MCF 10A (cell line): ENCODE measurements around the gene CXCL3. TPM values are rescaled to one million over a fixed set of nuclear protein-coding genes. Genes with fewer than 3 reads are reported as not detected.

Experiments
- BruUV-seq: library from RNA; stranded (reverse); fragments of 400-500 nt; replicated peaks from 2 replicates; lab custom pipeline; 2021; lab: Mats Ljungman, UMichigan
- CTCF ChIA-PET: fragments of 300-600 bp; sonication (Branson Sonifier 250); formaldehyde crosslinking; extraction: SDS; loops from one replicate; lab custom pipeline; 2021; ENCODE audit warnings: antibody characterized with exemption, inconsistent platforms; lab: Yijun Ruan, JAX
- POLR2A ChIA-PET: fragments of 300-600, 350-650 bp; sonication (Branson Sonifier 250); formaldehyde crosslinking; extraction: SDS; loops from one replicate; lab custom pipeline; 2020; ENCODE audit warnings: antibody characterized with exemption, inconsistent platforms; lab: Yijun Ruan, JAX
- DNase-seq: peaks from one replicate; pipeline ENCODE4 v3.0.0-alpha.2; 2018; ENCODE audit not compliant: unreplicated experiment
- H3K27ac Mint-ChIP-seq: one replicate; pipeline ENCODE4 v1.8.0; 2022; ENCODE audit warnings: mild to moderate bottlenecking, low read depth, mixed read lengths; ENCODE audit not compliant: unreplicated experiment
- H3K27me3 Mint-ChIP-seq: one replicate; pipeline ENCODE4 v1.8.0; 2022; ENCODE audit warnings: mixed read lengths; ENCODE audit not compliant: insufficient read depth, unreplicated experiment
- H3K36me3 Mint-ChIP-seq: one replicate; pipeline ENCODE4 v1.8.0; 2022; ENCODE audit warnings: mild to moderate bottlenecking, moderate library complexity, mixed read lengths; ENCODE audit not compliant: insufficient read depth, unreplicated experiment
- H3K4me1 Mint-ChIP-seq: one replicate; pipeline ENCODE4 v1.8.0; 2022; ENCODE audit warnings: mixed read lengths; ENCODE audit not compliant: insufficient read depth, unreplicated experiment
- H3K4me3 Mint-ChIP-seq: one replicate; pipeline ENCODE4 v1.8.0; 2022; ENCODE audit warnings: mild to moderate bottlenecking, moderate library complexity, mixed read lengths; ENCODE audit not compliant: unreplicated experiment
- H3K9me3 Mint-ChIP-seq: one replicate; pipeline ENCODE4 v1.8.0; 2022; ENCODE audit warnings: mixed read lengths; ENCODE audit not compliant: unreplicated experiment
- CTCF ChIP-seq: fragments of 200-600 bp; IDR thresholded peaks from one replicate; pipeline ENCODE4 v1.8.0; 2022; ENCODE audit warnings: antibody characterized with exemption, mild to moderate bottlenecking; ENCODE audit not compliant: unreplicated experiment
- intact Hi-C: fragments of 100-400 bp; cut with micrococcal nuclease; formaldehyde crosslinking; loops from 2 replicates; pipeline ENCODE4 v1.14.1; 2022
- total RNA-seq: library from RNA; stranded (reverse); gene quantifications from 2 replicates; pipeline ENCODE4 v1.2.3, GENCODE V29; 2022

Gene CXCL3
- total RNA-seq, 1 experiment from 2014 or later = 9.8 TPM

DNA sequence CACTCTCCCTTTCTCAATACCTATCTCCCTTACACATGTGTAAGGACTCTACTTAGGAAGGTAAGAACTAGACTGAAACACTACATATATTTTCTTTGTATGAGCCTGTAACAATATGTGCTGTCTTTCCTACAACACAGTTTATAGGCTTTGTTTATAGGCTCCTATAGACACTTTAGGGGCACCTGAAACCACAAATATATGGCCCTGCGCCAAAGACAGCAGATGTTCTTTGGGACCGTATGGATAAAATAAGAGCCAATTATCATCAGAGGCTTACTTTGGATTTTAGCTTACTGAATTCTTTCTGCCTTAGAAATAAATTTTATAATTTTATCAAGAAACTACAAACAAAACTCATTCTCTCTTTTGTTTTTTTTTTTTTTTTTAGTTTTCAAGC, 16.6 kb upstream of the CXCL3 start:
- Mint-ChIP-seq H3K9me3 (no peaks in the 10 kb centered on the region), H3K36me3 (no peaks in the 10 kb centered on the region), H3K27ac (no peak overlapping the region), H3K27me3 (no peaks in the 10 kb centered on the region), H3K4me3 (no peak overlapping the region), H3K4me1 (peaks cover 19% of the 10 kb centered on the region)
- intact Hi-C loops = loop anchor here (5.0 kb wide), 1 partner anchor 62 kb away; no protein-coding TSS in a partner anchor
- POLR2A ChIA-PET = interaction anchor here (3.6 kb wide), 1 partner anchor 57 kb away, joined by 13 read pairs; no protein-coding TSS in a partner anchor
- no TSS peak for BruUV-seq
- DNase-seq = no peak
- no peak for TF ChIP-seq CTCF
- CTCF ChIA-PET = no interaction called here

- no peaks in the 10 kb centered on the region for H3K27me3 Mint-ChIP-seq
- H3K36me3 Mint-ChIP-seq = no peaks in the 10 kb centered on the region
- POLR2A ChIA-PET = no interaction called here
- no TSS peak for BruUV-seq
- H3K4me3 Mint-ChIP-seq = no peak overlapping the region
- no peaks in the 10 kb centered on the region for H3K9me3 Mint-ChIP-seq
- CTCF ChIA-PET = no interaction called here
- H3K4me1 Mint-ChIP-seq = peaks cover 19% of the 10 kb centered on the region
- intact Hi-C loops = loop anchor here (5.0 kb wide), 1 partner anchor 63 kb away; no protein-coding TSS in a partner anchor
- no peak overlapping the region for H3K27ac Mint-ChIP-seq
- no peak for TF ChIP-seq CTCF
- no peak for DNase-seq
Observed at GRCh38 chr4:74054483-74055047, 16.1 kb upstream of the CXCL3 start.

DNA sequence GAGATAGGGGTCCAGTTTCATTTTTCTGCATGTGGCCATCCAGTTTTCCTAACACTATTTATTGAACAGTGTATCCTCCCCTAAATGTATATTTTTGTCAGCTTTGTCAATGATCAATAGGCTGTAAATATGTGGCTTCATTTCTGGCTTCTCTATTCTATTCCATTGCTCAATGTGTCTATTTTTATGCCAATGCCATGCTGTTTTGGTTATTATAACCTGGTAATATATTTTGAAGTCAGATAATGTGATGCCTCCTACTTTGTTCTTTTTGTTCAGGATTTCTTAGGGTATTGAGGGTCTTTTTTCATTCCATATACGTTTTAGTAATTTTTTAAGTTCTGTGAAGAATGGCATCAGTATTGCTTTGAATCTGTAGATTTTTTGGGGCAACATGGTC, 8.7 kb upstream of the CXCL3 start:
- DNase-seq = no peak
- Mint-ChIP-seq H3K27ac (no peak overlapping the region), H3K4me3 (no peak overlapping the region), H3K4me1 (peaks cover 5% of the 10 kb centered on the region), H3K27me3 (no peaks in the 10 kb centered on the region), H3K9me3 (peaks cover 18% of the 10 kb centered on the region), H3K36me3 (no peaks in the 10 kb centered on the region)
- intact Hi-C loops = no loop called here
- CTCF ChIA-PET = interaction anchor here (0.5 to 1.3 kb wide), 2 partner anchors 8 to 72 kb away, joined by 3 read pairs; partner anchors contain the start of gene CXCL3
- no TSS peak for BruUV-seq
- POLR2A ChIA-PET = interaction anchor here (0.6 kb wide), 1 partner anchor 174 kb away, joined by 4 read pairs; no protein-coding TSS in a partner anchor
- no peak for TF ChIP-seq CTCF

DNA sequence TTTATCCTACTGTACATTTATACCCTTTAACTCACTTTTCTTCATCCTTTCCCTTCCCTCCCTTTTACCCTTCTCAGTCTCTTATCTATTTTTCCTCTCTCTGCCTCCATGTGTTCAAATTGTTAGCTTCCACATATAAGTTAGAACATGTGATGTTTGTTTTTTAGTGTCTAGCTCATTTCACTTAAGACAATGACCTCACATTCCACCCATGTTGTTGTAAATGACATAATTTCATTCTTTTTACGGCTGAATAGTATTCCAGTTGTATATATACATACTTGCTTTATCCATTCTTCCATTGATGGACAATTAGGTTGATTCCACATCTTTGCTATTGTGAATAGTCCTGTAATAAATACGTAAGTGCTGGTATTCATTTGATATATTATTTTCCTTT, 7.3 kb upstream of the CXCL3 start:
- POLR2A ChIA-PET = interaction anchor here (0.6 to 1.1 kb wide), 3 partner anchors 8 to 426 kb away, joined by 3 read pairs; no protein-coding TSS in a partner anchor
- Mint-ChIP-seq H3K9me3 (peaks cover 18% of the 10 kb centered on the region), H3K27ac (no peak overlapping the region), H3K4me3 (no peak overlapping the region), H3K27me3 (no peaks in the 10 kb centered on the region), H3K4me1 (peaks cover 5% of the 10 kb centered on the region), H3K36me3 (no peaks in the 10 kb centered on the region)
- CTCF ChIA-PET = no interaction called here
- DNase-seq = no peak
- BruUV-seq = no TSS peak
- intact Hi-C loops = no loop called here
- TF ChIP-seq CTCF = no peak
